HUES64 (cell line): ENCODE measurements around the gene KIN.

ENCODE experiments used
- H3K27ac ChIP-seq: 2 replicates; pipeline ENCODE4 v1.7.0; 2013; ENCODE audit warnings: low read depth, low read length, inconsistent platforms
- H3K27me3 ChIP-seq: 2 replicates; pipeline ENCODE4 v1.6.1; 2013; ENCODE audit warnings: mild to moderate bottlenecking, low read length; ENCODE audit not compliant: insufficient read depth
- H3K36me3 ChIP-seq: 2 replicates; pipeline ENCODE4 v1.6.1; 2013; ENCODE audit warnings: mild to moderate bottlenecking, low read length; ENCODE audit not compliant: insufficient read depth
- H3K4me1 ChIP-seq: 2 replicates; pipeline ENCODE4 v1.6.1; 2013; ENCODE audit warnings: mild to moderate bottlenecking, low read length, moderate library complexity; ENCODE audit not compliant: insufficient read depth
- H3K4me3 ChIP-seq: 2 replicates; pipeline ENCODE4 v1.5.1; 2013; ENCODE audit warnings: mild to moderate bottlenecking, low read length, moderate library complexity
- H3K9ac ChIP-seq: 2 replicates; pipeline ENCODE4 v1.6.1; 2013; ENCODE audit warnings: mild to moderate bottlenecking, low read depth, low read length
- H3K9me3 ChIP-seq: 2 replicates; pipeline ENCODE4 v1.6.1; 2013; ENCODE audit warnings: low read depth, low read length; ENCODE audit not compliant: insufficient read depth
- WGBS: fragments of 150-250, 120-280 bp; methylation state at CpG from one replicate; pipeline ENCODE4 v1.1.7; 2013; ENCODE audit warnings: missing lambda C conversion rate; 5-methylcytosine and 5-hydroxymethylcytosine counted together

Gene KIN

DNA sequence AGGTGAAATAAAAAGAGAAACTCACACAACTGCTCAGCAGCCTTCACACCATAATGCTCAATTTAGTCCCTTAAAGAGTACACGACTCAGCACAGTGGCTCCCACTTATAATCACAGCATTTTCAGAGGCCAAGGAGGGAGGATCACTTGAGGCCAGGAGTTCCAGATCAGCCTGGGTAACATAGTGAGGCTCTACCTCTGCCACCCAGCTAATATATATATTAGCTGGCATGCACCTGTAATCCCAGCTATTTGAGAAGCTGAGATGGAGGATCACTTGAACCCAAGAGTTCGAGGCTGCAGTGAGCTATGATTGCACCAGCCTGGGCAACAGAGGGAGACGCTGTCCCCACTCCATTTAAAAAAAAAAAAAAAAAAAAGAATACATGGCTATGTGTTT lies 82.5 kb downstream of the KIN start:
- no peak overlapping the region for H3K9ac ChIP-seq
- 92% methylated on average over 2 of the region's 3 CpGs for WGBS
- no peaks in the 10 kb centered on the region for H3K4me1 ChIP-seq

DNA sequence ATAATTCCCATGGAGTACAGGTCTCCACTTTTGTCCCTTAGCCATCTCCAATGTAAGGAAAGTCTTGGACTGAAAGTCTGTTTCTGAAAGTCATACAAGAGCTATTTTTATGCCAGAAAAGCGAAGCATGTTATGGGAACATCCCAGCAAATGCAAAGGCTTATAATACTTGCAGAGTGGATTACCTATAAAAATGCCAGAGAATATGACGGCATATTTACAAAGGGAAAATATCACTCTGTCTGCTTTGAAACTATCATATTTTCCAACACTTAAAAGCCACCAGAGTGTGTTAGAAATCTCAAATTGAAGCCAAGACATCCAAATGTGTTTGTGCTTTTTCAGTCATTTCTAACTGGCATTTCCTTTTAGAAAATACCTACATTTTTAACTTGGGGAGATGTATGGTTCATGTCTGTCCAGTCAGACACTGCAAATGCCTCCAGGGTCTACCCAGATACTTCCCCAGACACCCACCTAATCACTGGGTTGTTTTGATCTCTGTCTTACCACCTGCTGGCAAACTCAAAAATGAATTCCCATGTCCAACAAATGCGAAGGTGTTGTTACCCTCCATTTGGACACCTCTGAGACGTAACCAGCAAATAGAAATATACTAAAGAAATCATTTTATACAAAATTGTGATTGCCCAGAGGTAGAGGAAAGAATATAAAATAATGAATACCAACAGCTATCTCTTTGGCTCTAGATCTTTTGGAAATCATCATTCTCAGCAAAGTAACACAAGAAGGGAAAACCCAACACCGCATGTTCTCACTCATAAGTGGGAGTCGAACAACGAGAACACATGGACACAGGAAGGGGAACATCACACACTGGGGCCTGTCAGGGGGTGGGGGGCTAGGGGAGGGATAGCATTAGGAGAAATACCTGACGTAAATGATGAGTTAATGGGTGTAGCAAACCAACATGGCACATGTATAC lies 83.4 kb downstream of the KIN start:
- Histone ChIP-seq H3K27me3 (no peaks in the 10 kb centered on the region), H3K27ac (no peak overlapping the region), H3K36me3 (no peaks in the 10 kb centered on the region), H3K9me3 (no peaks in the 10 kb centered on the region), H3K9ac (no peak overlapping the region), H3K4me3 (no peak overlapping the region), H3K4me1 (no peaks in the 10 kb centered on the region)
- 93% methylated on average over 6 of the region's 8 CpGs for WGBS

More for the DNA sequence above, 82.5 kb downstream of the KIN start:
- Histone ChIP-seq H3K27ac (no peak overlapping the region), H3K4me3 (no peak overlapping the region), H3K27me3 (no peaks in the 10 kb centered on the region), H3K9me3 (no peaks in the 10 kb centered on the region), H3K36me3 (no peaks in the 10 kb centered on the region)

DNA sequence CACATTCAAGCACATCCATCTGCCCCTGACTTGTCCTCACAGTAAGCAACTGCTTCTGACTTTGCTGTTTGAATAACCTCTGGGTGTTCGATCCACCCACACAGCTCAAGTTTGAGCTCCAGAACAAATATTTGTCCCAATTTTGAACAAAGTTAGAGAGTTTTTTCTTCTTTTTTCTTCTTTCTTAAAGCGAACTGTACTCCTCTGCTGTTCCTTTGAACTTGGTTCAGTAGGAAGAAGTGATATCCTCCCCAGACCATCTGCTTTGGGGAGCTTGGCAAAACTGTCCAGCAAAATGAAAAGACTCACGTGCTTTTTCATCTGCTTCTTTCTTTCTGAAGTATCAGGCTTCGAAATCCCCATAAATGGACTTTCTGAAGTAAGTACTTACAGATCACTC lies 84.7 kb downstream of the KIN start, which contains the start of gene ITIH2:
TSS of gene ITIH2 (plus strand) at position 177 of the 400 bp plus-strand sequence. CDS start at position 296, 119 bp downstream.
- WGBS: 94% methylated on average over 4 of the region's 4 CpGs
- H3K9ac ChIP-seq: no peak within 1 kb of the TSS

DNA sequence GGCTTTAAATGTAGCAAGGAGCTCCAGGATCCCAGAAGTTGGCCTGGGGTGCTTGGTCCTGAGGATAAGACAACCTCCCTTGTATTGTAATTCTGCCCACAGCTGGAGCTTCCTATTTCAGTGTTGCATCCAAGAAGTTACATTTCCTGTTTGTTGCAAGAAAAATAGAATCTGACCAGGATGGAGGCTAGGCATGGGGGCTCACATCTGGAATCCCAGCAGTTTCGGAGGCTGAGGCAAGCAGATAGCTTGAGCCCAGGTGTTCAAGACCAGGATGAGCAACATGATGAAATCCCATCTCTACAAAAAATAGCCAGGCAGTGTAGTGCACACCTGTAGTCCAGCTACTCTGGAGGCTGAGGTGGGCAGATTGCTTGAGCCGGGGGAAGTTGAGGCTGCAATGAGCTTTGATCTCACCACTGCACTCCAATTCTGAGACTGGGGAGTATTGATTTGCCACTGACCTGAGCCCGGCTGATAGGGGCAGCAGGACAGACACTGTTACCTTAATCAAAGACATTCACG lies 85.4 kb downstream of the KIN start:
- Histone ChIP-seq H3K9ac (no peak overlapping the region), H3K27me3 (no peaks in the 10 kb centered on the region), H3K9me3 (no peaks in the 10 kb centered on the region), H3K4me1 (no peaks in the 10 kb centered on the region), H3K4me3 (no peak overlapping the region), H3K36me3 (no peaks in the 10 kb centered on the region), H3K27ac (no peak overlapping the region)
- 92% methylated on average over 4 of the region's 4 CpGs for WGBS

More for the DNA sequence above, 84.7 kb downstream of the KIN start, which contains the start of gene ITIH2:
- H3K9me3 ChIP-seq: no peaks in the 10 kb centered on the region
- no peaks in the 10 kb centered on the region for H3K27me3 ChIP-seq
- H3K36me3 ChIP-seq: no peaks in the 10 kb centered on the region
- H3K27ac ChIP-seq: no peak within 1 kb of the TSS
- H3K4me1 ChIP-seq: no peaks in the 10 kb centered on the region
- H3K4me3 ChIP-seq: no peak within 1 kb of the TSS

DNA sequence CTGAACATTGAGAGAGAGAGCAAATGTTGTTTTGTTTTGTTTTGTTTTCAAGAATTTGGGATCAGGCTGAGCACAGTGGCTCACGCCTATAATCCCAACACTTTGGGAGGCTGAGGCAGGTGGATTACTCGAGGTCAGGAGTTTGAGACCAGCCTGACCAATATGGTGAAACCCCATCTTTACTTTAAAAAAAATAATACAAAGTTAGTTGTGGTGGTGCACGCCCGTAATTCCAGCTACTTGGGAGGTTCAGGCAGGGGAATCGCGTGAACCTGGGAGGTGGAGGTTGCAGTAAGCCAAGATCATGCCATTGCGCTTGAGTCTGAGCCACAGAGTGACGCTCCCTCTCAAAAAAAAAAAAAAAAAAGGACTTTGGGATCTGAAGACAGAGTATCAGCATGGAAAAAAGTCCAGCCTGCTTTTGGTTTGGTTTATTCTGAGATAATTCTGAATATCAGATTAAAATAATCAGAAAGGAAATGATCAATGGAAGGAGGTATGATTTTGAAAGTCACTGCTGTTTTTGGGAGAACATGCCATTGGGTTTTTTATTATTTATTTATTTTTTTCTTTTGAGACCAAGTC lies 86.5 kb downstream of the KIN start:
- Histone ChIP-seq H3K27ac (no peak overlapping the region), H3K9ac (no peak overlapping the region), H3K36me3 (no peaks in the 10 kb centered on the region), H3K4me1 (no peaks in the 10 kb centered on the region), H3K27me3 (no peaks in the 10 kb centered on the region), H3K9me3 (no peaks in the 10 kb centered on the region), H3K4me3 (no peak overlapping the region)
- 90% methylated on average over 7 of the region's 8 CpGs for WGBS
